GM21576 (cell line): Measurements from ENCODE around the gene C13orf46.
A peak's percentile ranks its signal among the peaks of the same experiment; 100 is the strongest.

Experiments used
- ATAC-seq: cut with Tn5 transposase; IDR thresholded peaks from one replicate; pipeline ENCODE4 v1.9.1; 2021; ENCODE audit warnings: mild to moderate bottlenecking, moderate library complexity; ENCODE audit not compliant: unreplicated experiment

Gene C13orf46

DNA sequence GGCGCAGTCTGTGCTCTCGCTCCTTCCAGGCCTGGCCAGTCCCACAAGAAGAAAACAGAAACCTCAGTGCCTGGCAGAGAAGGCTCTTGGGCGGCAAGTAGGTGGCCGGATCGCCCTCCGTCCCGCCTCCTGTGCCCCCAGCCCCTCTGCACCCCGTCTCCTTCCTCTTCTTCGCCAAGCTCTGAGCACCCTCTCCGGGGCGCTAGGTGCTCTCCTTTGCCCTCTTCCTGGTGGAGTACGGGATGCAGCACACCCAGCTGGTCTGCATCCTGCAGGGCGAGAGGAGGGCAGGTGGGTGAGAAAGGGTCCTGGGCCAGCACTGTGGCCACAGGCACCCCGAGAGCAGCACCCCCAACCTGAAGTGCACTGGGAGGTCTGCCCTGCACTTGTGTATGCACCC lies 17.3 kb downstream of the C13orf46 start:
- ATAC-seq = no peak

DNA sequence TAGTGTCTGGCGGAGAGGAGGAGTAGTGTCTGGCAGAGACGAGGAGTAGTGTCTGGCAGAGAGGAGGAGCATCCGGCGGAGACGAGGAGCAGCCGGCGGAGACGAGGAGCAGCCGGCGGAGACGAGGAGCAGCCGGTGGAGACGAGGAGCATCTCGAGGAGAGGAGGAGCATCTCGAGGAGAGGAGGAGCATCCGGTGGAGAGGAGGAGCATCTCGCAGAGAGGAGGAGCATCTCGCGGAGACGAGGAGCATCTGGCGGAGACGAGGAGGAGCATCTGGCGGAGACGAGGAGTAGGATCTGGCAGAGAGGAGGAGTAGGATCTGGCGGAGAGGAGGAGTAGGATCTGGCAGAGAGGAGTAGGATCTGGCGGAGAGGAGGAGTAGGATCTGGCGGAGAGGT lies 18.2 kb downstream of the C13orf46 start:
- no peak for ATAC-seq

DNA sequence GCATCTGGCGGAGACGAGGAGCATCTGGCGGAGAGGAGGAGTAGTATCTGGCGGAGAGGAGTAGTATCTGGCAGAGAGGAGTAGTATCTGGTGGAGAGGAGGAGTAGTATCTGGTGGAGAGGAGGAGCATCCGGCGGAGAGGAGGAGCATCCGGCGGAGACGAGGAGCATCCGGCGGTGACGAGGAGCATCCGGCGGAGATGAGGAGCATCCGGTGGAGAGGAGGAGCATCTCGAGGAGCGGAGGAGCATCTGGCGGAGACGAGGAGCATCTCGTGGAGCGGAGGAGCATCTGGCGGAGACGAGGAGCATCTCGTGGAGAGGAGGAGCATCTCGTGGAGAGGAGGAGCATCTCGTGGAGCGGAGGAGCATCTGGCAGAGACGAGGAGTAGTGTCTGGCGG lies 18.6 kb downstream of the C13orf46 start:
- no peak for ATAC-seq

DNA sequence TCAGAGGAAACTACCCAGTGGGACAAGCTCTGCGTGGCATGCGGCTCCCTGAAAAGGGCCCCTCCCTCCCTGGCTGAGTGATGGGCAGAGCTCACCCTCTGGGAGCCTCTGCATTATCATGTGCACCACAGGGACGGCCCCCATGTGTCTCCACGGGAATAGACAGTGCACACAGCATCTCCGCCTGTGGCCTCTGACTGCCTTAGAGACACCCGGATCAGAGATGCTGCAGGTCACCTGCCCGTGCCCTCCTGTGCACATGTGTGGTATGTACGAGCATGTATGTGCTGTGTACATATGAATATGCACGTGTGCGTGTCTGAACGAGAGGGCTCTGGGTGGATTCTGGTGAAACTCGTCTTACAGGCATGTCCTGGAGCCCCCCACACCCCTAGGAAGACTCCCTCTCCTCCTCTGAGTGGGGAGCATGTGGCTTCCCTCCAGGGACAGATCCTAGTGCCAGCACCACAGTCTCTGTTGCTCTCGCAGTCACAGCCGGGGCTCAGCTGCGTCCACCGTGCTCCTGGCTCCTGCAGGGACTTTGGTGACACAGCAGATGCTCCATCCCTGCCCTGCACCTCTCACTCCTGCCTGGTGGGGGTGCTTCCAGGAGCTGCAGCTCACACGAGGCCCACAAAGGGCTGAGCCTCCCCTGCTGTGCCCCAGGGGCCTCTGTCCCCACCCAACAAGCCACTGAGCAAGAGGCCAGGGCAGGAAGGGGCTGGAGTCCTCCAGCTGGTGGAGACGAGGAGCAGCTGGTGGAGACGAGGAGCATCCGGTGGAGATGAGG lies 19.6 kb downstream of the C13orf46 start:
- ATAC-seq = no peak

DNA sequence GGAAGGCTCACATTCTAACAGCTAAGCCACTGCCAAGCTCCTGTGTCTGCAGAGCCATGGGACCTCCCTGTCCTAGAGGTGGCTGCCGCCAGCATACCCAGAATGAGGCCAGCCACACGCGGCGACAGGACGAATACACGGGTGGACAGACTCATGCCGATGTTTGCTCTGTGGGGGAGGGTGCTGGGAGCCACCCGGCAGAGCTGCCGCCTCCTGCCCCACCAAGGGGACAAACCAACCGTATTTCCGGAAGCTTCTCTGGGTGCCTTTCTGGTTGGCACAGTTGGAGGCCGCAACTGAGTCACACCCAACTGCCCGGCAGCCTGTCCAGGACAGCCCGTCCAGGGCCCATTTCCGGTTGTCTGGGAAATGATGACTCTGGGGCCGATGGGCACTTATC lies 20.3 kb downstream of the C13orf46 start:
- ATAC-seq = no peak

DNA sequence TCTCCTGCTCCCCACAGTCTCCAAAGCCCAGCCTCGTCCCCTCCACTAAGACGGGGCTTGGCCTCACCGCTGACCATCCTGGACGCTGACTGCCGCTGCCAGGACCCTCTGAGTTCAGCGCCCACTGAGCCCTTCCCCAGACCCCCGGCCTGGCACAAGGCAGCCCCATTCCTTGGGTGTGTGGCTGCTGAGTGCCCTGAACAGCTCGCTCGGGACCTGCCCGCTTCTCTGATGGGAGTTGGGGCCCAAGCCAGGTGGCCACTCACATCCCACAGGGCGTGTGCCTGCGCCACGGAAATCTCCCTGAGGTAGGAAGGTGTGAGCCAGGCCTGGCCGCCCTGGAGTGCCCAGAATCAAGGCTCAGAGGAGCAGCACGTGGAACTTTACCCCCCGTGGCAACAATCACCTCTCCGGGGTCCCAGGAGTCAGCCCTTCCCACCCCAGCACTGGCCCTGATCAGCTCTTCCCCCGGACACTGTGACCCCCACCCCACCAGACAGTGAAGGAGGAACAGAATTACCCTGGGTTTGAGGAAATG lies 20.8 kb downstream of the C13orf46 start:
- ATAC-seq = no peak

DNA sequence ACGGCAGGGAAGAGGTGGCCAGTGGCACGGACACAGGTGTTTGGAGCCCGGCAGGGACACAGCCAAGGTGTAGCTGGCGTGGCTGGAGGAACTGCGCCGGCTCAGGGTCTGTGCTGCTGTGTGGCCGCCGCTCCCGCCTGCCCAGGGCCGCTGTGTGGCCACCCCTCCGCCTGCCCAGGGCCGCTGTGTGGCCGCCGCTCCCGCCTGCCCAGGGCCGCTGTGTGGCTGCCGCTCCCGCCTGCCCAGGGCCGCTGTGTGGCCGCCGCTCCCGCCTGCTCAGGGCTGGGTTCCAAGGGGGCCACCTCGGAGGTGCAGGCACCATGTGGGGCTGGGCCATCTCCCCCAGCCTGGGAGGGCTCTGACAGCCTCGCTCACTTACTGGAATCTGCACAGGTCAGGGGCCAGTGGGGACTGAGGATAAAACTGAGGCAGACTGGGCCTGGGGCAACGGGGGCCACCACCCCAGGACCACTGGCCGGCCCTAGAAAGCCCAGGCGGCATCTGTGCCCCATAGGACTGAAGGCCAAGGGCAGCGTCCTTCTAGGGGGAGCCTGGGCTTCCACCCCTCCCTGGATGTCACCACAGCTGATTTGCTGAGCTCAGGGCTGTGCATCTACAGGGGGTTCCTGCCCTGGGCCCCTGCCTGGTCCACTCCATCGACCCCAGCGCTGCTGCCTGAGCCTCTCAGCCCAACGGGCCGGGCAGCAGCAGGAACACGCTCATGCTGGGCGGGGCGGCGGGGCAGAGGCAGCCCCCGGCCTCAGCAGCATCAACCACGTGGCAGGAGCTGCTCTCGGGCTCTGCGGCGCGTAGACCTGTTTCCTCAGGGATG lies 21.5 kb downstream of the C13orf46 start:
- no peak for ATAC-seq

DNA sequence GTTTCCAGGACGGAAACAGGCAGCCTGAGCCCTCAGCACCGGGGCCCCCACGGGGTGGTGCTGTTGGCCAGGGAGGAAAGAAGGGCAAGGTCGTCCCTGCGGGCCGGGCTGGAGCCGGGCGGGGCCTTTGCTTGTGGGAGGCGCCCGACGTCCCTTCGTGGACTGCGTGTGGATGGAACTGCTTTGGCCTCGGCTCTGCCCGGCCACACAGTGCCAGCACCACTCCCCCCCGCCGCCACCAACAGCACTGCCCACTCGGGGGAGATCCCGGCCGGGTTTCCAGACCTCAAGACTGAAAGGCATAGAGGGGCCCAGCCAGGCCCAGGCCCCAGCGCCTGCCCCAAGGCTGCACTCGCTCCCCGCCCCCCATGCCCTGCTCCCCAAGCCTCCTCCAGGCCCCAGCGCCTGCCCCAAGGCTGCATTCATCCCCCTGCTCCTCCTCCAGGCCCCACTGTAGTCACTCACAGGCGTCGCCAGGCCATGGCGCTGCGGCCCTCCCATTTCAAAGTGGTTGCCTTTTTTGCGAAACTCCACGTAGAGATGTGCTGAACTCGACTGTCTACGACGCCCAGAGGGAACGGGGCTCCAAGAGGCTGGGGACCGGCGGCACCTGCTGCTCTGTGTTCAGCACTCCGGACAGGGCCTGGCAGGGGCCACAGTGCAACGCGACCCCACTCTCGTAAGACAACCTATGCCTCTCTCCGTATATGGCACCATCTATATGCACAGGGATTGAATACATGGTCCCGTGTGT lies 22.5 kb downstream of the C13orf46 start:
- ATAC-seq = peak; percentile 66

DNA sequence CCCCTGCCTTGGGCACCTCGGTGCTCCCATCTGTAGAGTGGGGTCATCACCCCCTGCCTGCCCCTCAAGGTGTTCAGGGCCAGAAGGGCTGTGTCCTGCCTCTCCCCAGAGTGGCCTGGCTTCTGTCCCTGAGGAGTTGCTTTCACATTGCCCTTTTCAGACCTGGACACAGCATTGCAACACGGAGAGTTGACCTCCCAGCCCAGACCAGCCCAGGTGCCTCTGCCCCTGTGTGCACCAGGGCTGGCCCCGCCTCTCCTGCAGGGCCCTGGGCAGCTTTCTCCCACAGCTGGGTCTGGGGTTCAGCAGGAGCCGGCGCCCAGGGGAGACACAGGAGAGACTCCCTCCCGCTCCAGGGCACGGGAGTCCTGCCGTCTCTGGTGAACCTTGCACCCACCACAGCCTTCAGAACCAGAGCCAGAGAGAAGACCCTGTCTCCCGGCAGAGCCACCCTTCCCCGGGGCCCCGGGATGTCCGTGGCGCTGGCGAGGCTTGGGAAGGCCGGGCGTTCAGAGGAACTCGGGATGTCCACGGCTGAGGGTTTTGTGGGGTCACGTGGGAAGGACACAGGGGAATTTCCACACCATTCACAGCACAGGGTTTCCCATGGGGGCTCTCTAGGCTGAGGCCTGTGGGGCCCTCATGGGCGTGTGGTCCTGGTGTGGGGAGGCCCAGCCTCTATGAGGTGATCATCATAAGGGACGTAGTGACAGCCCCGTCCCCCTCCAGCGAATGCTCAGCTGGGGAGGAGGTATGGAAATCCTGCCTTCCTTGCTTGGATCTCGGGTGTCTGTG lies 23.2 kb downstream of the C13orf46 start:
- ATAC-seq = no peak

DNA sequence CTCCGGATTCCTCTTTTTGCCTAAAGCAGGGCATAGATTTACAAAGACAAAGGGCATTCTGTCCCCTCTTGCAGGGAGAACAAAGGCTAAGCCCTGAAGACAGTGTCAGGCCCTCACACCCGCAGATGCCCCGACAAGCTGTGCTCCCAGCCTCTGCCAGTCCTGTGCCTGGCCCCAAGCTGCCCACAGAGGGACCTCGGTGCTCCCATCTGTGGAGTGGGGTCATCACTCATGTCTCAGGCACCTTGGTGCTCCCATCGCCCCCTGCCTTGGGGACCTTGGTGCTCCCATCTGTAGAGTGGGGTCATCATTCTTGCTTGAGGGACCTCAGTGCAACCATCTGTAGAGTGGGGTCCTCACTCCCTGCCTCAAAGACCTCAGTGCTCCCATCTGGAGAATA lies 24.3 kb downstream of the C13orf46 start:
- ATAC-seq = no peak

DNA sequence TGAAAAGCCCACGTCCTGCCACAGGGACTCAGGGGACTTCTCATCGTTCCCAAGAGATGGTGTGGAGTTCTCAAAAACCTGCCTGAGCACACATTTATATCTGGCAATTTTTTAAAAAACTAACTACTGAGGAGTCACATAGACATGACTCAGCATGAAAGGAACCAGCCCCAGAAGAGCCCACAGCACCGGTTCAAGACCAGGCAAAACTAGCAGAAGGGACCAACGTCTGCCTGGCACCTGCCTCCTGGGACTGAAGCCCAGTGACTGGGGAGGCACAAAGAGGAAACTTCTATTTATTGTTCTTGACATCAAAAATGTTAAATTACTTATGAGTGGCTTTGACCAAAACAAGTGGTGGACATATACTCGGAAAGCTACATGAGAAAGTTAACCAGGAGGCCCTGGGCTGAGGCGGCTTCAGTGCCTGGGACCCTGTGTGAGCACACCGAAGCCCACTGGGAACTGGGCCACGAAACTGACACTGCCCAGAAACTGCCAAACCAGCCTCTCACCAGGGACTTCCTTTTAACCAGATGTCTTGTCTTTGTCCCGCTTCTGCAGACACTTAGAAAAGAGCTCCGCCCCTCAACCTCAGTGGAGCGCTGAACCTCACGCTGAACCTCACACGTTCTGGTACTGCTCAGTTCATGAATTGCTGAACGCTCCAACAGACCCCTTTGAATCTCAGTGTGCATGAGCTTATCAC lies 25.7 kb downstream of the C13orf46 start:
- no peak for ATAC-seq

DNA sequence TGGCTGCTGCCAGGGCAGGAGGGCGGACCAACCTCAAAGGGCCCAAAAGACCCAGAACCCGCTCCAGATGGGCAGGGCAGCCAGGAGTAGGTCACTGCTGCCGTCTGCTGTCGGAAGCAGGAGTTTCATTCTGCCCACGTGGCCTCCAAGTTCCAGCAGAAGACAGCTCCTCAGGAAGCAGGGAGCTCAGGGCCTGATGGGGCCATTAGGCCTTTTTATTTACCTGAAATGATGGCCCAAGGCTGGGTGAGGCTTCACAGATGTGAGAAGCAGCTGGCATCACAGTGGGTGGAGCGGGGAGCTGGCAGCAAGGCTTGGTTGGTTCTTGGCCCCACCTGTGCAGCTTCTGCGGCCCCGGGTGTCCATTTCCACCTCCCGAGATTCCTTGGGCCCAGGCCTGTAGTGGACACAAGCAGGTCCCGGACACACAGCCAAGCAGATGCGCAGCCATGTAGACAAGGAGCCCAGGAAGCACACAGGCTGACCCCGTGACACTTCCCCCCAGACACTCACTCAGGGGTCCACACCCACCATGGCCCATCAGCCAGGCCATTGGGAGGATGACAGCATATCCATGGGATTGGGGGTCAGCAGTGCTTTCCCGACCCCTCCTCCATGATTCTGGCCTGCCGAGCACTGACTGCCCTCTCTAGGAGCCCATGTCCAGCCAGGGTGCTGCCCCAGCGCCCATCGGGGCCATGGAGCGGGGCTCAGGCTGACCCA lies 26.4 kb downstream of the C13orf46 start:
- ATAC-seq = no peak

DNA sequence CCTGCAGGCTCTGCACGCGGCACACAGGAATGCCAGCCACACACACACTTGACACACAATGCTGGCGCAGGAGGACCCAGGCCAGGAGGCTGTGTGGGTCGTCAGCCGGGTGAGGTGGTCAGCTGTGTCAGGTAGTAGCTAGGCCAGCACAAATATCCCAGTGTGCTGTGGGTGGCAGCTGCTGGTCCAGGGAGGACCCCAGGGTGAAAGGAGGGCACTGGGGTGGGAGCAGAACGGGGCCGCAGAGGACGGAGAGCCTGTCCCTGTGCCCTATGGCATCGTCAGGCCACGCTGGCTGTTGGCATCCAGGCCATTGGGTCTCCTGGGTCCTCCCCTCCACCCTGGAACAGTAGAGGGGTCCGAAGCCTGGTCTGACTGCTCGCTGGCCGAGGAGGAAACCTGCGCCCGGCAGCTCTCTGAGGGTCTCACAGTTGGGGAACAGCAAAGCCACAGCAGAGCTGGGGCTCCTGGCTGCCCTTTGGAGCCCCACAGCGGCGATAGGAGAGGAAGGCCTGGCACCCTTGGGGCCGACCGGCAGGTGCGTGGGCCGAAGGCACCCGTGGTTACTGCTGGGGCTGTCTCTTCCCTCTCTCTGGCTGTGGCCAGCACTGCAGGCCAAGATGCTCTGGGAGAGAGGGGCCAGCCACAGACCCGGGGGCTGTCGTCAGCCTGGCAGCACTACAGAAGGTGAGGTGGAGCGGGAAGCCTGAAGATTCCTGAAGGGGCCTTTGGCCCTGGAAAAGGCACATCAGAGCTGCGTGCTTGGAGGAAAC lies 27.3 kb downstream of the C13orf46 start:
- no peak for ATAC-seq

DNA sequence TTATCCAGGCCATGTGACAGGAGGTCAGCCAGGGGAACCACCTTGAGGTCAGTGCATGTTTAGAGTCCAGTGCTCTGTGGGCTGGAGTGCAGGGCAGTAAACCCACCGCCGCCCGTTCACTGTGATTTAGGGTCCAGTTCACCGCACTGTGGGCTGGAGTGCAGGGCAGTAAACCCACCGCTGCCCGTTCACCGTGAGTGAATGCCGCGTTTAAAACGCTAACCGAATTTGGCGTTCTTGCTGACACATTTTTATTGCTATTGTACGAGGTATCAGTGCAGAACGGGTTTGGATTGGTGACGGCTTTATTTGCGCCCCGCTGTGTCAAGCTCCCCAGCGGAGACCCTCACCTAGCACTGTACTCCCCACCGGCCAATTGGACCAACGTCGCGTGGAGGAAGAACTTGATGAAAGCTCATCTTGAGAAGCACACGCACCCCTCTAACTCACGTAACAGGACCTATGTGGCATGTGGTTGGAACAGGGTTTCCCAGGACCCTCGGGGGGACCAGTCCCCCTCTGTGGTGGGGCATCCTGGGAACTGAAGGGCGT lies 27.9 kb downstream of the C13orf46 start:
- no peak for ATAC-seq

DNA sequence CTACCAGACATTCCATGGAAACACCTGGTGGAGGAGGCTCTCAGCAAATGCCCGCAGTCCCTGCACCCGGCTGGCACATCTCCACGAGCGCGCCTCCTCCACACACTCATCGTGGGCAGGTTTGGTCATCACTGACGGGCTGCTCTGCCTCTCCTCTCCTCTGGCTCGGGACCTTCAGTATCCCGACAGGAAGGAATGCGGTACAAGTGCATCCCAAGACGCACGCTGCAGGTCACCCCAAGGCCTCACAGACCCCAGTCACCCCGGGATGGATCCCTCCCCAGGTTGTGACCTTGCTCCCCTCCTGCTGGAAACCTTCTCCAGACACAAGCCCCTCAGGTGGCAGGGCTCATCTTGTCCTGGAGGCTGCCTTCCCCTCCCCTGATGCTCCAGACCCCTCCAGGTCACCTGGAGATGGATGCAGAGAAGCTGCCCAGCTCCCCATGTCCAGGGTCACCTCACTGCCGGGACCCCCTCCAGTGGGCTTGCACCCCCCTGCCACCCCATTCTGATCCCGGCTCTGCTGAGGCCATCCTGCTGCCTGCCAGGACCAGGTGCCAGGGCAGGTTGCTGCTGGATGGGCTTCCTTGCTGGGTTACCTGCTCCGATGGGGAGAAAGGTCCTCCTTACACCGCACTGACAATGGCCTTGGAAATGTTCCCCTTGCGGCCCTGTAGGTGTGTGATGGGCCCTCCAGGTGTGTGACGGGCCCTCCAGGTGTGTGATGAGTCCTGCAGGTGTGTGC lies 29.9 kb downstream of the C13orf46 start:
- no peak for ATAC-seq

DNA sequence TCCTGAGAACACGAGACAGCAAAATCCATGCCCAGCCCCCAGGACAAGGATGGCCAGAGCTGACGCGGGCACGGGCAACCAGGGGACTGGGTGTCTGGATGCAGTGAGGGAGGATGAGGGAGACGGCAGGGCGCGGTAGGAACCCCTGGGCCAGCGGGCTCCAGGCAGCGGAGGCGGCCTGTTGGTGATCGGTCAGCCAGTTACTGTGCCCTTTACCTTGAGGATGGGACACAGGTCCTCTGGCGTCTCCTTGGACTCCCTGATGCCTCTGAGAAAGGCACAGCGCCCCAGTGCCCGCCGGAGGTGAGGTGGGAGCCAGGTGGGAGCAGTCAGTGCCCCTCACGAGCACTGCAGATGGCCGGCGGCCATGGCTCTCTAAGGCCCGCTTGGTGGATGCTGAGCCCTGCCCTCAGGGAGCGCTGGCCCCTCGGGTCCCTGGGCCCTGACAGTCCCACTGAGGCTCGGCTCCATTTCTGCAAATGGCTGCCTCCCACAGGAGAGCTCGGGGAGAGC lies 31.2 kb downstream of the C13orf46 start:
- no peak for ATAC-seq

DNA sequence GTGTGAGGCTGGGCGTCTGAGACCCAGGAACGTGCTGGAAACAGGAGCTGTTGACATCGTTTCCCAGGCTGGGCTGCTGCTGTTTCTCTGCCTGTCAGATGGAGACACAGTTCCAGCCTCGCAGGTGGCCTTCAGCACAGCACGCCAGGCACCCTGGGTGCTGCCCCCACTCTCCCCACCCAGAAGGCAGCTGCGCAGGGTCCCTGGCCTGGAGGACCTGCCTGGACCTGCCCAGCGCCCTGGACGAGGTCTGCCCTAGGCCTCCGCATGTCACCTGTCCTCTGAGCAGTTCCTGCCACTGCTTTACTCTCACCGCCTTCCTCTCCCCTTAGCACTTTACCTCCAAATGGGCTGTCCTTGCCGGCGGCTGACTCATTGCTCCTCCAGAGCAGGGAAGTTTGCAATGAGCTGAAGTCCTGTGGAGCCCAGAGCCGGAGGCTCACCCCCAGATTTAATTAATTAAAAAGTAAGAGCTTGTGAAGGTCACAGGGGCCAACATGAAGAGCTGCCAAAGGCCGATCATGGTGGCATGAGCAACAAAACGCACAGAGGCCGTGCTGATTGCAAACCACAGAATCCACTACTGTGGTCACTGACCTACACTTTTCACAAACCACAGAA lies 32.2 kb downstream of the C13orf46 start:
- ATAC-seq = no peak
